ENCODE measurements around the gene OR2W1.

Gene OR2W1

DNA sequence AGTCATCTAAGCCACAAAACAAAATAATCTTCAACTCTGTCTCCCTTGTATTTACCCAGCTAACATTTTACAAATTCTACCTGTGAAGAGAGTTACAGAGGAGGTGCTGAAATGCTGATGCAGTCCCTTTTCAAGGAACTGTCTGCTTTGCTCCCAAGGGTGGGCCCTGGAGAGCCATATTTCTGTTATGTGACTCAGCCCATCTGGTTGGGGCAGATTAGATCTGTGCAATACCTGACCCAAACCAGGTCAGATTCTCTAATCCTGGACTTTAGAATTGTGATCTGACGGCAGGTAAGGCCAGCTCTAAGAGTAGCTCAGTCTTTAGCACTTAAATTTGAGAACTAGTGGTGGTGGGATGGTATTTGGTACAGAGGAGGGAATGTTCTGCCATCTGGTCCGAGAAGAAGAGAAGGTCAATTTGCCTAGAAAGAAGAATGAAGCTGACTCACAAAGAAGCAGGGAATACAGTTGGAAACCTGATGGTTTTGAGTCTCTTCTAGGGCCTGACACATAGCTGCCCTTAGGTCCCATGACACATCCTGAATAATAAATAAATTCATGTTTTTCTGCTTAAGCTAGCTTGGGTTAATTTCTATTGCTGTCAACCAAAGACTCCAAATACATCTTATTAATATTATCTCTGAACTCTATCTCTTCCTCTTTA is 48.0 kb downstream of the OR2W1 start:
- no peak for DNase-seq (ENCODE audit: low spot score)

DNA sequence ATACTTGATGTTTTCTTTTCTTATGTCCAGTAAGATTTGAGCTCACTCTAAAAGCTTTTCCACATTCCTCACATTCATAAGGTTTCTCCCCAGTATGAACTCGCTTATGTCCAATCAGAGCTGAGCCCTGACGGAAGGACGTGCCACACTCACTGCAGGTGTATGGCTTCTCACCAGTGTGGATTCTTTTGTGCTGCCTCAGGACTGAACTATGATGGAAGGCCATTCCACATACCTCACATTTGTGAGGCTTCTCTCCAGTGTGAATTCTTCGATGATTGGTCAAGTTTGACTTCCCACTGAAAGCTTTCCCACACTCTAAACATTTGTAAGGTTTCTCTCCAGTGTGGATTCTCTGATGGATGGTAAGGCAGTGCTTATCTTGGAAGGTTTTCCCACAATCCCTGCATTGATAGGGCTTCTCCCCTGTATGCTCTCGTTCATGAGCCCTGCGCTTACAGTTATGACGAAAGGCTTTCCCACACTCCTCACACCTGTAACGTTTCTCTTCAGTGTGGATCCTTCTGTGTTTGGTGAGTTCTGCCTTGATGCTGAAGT is 49.8 kb downstream of the OR2W1 start:
- no peak for DNase-seq (ENCODE audit: low spot score)

Data from COLO829 (cell line).